A549 (cell line): ENCODE data around the gene TNFRSF11A. TPM values are rescaled to one million over a fixed set of nuclear protein-coding genes. Genes with fewer than 3 reads are reported as not detected.

ENCODE experiments used
- ATAC-seq, 2 experiments: fragments of 200-7000 bp in 1 of 2; fragments of >200 bp in 1 of 2; cut with Nextera tagmentation in 1 of 2; cut with Tn5 transposase in 1 of 2; 3 replicates each; pipeline versions ENCODE4 v1.8.0 to v1.9.1; 2018 to 2020; ENCODE audit warnings: mild to moderate bottlenecking in 1 of 2, moderate library complexity in 1 of 2
- CTCF ChIA-PET: fragments of 300-600 bp; sonication (Branson Sonifier 250); formaldehyde crosslinking; extraction: SDS; loops from one replicate; lab custom pipeline; 2021; ENCODE audit warnings: antibody characterized with exemption, inconsistent platforms; lab: Yijun Ruan, JAX
- POLR2A ChIA-PET: fragments of 350-600 bp; formaldehyde crosslinking; extraction: SDS; loops from one replicate; lab custom pipeline; 2021; ENCODE audit warnings: antibody characterized with exemption, inconsistent platforms; lab: Yijun Ruan, JAX
- DNase-seq, 2 experiments: peaks; one replicate each; pipeline versions ENCODE4 v3.0.0 to v3.0.0-alpha.2; 2011 to 2016; ENCODE audit warnings: low read depth in 1 of 2, low spot score in 1 of 2
- FAIRE-seq: peaks from 2 replicates; lab custom pipeline; 2011; peaks lifted over from hg19 to GRCh38; lab: Jason Lieb, UNC
- H3K27ac ChIP-seq, 2 experiments: fragments of >200 bp; sonication (Bioruptor Twin); formaldehyde crosslinking; 3 replicates each; pipeline ENCODE4 v1.5.1; 2016 to 2017
- H3K4me1 ChIP-seq: fragments of >200 bp; sonication (Bioruptor Twin); formaldehyde crosslinking; 3 replicates; pipeline ENCODE4 v1.6.1; 2016
- H3K4me2 ChIP-seq: fragments of >200 bp; sonication (Bioruptor Twin); formaldehyde crosslinking; 3 replicates; pipeline ENCODE4 v1.6.1; 2016
- H3K4me3 ChIP-seq: fragments of >200 bp; sonication (Bioruptor Twin); formaldehyde crosslinking; 3 replicates; pipeline ENCODE4 v1.5.1; 2016
- H3K9me3 ChIP-seq: fragments of >200 bp; sonication (Bioruptor Twin); formaldehyde crosslinking; 3 replicates; pipeline ENCODE4 v1.6.1; 2016
- CBX8 ChIP-seq: fragments of 200-600 bp; sonication (generic); IDR thresholded peaks from 2 replicates; pipeline ENCODE4 v1.6.1; 2016
- EHF ChIP-seq: fragments of 250-450 bp; sonication (Bioruptor Pico); IDR thresholded peaks from 2 replicates; pipeline ENCODE4 v1.5.0; 2020; ENCODE audit warnings: mild to moderate bottlenecking
- EP300 ChIP-seq, 2 experiments: fragments of >200 bp; sonication (Bioruptor Twin); formaldehyde crosslinking; IDR thresholded peaks; 2 replicates in 1 of 2; 3 replicates in 1 of 2; pipeline ENCODE4 v1.6.1; 2016 to 2017
- ESRRA ChIP-seq: fragments of 150-350 bp; IDR thresholded peaks from 2 replicates; pipeline ENCODE4 v1.6.1; 2014; ENCODE audit warnings: mild to moderate bottlenecking, low read length, borderline replicate concordance
- GATA3 ChIP-seq: IDR thresholded peaks from 2 replicates; pipeline ENCODE4 v1.6.1; 2012; ENCODE audit warnings: borderline replicate concordance
- HDAC2 ChIP-seq: fragments of 200-600 bp; sonication (generic); IDR thresholded peaks from 2 replicates; pipeline ENCODE4 v1.6.1; 2016
- HEYL ChIP-seq: fragments of 250-450 bp; sonication (Bioruptor Pico); IDR thresholded peaks from 2 replicates; pipeline ENCODE4 v1.8.0; 2021; ENCODE audit warnings: mild to moderate bottlenecking, moderate library complexity
- HOXA7 ChIP-seq: fragments of 250-450 bp; sonication (Bioruptor Pico); IDR thresholded peaks from 2 replicates; pipeline ENCODE4 v1.5.0; 2020; ENCODE audit warnings: mild to moderate bottlenecking, moderate library complexity
- HOXB13 ChIP-seq: fragments of 250-450 bp; sonication (Bioruptor Pico); IDR thresholded peaks from 2 replicates; pipeline ENCODE4 v1.5.0; 2020; ENCODE audit warnings: low read depth, mild to moderate bottlenecking, moderate library complexity
- JUNB ChIP-seq: fragments of >200 bp; sonication (Bioruptor Twin); formaldehyde crosslinking; IDR thresholded peaks from 2 replicates; pipeline ENCODE4 v1.6.1; 2016
- KDM1A ChIP-seq: fragments of 200-600 bp; sonication (generic); IDR thresholded peaks from 2 replicates; pipeline ENCODE4 v1.6.1; 2016; ENCODE audit warnings: low read depth, mild to moderate bottlenecking
- RFX5 ChIP-seq: fragments of 450-650 bp; IDR thresholded peaks from 2 replicates; pipeline ENCODE4 v1.7.1; 2014; ENCODE audit warnings: antibody characterized with exemption, mild to moderate bottlenecking, moderate library complexity
- TFCP2L1 ChIP-seq: fragments of 250-450 bp; sonication (Bioruptor Pico); IDR thresholded peaks from 2 replicates; pipeline ENCODE4 v1.5.0; 2021; ENCODE audit warnings: mild to moderate bottlenecking
- ZC3H11A ChIP-seq: fragments of 450-650 bp; IDR thresholded peaks from 2 replicates; pipeline ENCODE4 v1.6.1; 2014; ENCODE audit warnings: antibody characterized with exemption, mild to moderate bottlenecking
- ZFP36 ChIP-seq: fragments of 450-650 bp; IDR thresholded peaks from 2 replicates; pipeline ENCODE4 v1.6.1; 2014; ENCODE audit warnings: borderline replicate concordance; ENCODE audit not compliant: partially characterized antibody
- WGBS: methylation state at CpG from one replicate; pipeline ENCODE4 v1.1.6; 2017; ENCODE audit errors: missing lambda C conversion rate; 5-methylcytosine and 5-hydroxymethylcytosine counted together
- polyA plus RNA-seq, 4 experiments: library from polyadenylated mRNA; depleted of rRNA in 3 of 4; stranded (reverse); fragments of >200 nt; fragmentation: RNase III in 1 of 4; extraction: RNeasy Plus Mini Kit Qiagen cat#74134 plus additional on column Dnase treatment in 1 of 4; gene quantifications; 2 replicates in 3 of 4; 3 replicates in 1 of 4; pipeline ENCODE4 v1.2.3, GENCODE V29; 2011 to 2017
- TF ChIP-seq, protein P1 (sequence below): fragments of >200 bp; sonication (Bioruptor Twin); formaldehyde crosslinking; IDR thresholded peaks from 3 replicates; pipeline ENCODE4 v1.6.1; 2016
- TF ChIP-seq, protein P2 (sequence below): fragments of 250-450 bp; sonication (Bioruptor Pico); IDR thresholded peaks from 2 replicates; pipeline ENCODE4 v1.5.0; 2021; ENCODE audit warnings: mild to moderate bottlenecking, moderate library complexity, borderline replicate concordance
- TF ChIP-seq, protein P3 (sequence below): IDR thresholded peaks from 2 replicates; pipeline ENCODE4 v1.6.1; 2012; ENCODE audit warnings: low read depth, borderline replicate concordance
- TF ChIP-seq, protein P4 (sequence below): fragments of 150-350 bp; IDR thresholded peaks from 2 replicates; pipeline ENCODE4 v1.6.1; 2014; ENCODE audit warnings: low read depth, mild to moderate bottlenecking, low read length
- TF ChIP-seq, protein P5 (sequence below): fragments of 450-650 bp; IDR thresholded peaks from 2 replicates; pipeline ENCODE4 v1.6.1; 2014; ENCODE audit warnings: antibody characterized with exemption
- TF ChIP-seq, protein P6 (sequence below): fragments of >200 bp; sonication (Bioruptor Twin); formaldehyde crosslinking; IDR thresholded peaks from 3 replicates; pipeline ENCODE4 v1.5.1; 2016
- TF ChIP-seq, protein P7 (sequence below): IDR thresholded peaks from 2 replicates; pipeline ENCODE4 v1.6.1; 2012

Gene TNFRSF11A
- polyA plus RNA-seq, 2 of the 4 experiments (the other 2 are of a cell fraction) = 1.9 to 4.0 TPM

DNA sequence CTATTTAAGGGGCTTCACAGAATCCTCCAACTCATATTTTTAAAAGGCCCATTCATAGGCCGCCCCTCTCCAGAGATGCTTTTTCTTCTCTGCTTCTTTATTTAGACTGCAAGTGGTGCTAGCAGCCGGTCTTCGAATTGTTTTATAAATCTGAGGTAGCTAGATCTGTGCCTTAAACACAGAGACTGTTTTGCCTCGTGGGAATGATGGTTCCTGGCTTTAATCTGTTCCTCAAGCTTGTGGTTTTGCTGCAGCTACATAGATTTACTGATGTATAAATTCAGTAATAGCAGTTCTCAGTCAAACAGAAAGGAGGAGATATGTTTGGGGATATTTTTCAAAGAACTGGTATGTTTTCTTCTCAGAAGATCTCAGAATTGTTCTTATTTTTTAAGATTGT, 45.3 kb downstream of the TNFRSF11A start:
- Histone ChIP-seq H3K4me2 (no peak overlapping the region), H3K4me3 (no peak overlapping the region)
- no peak for DNase-seq
- no peak for ATAC-seq
- POLR2A ChIA-PET = no interaction called here
- CTCF ChIA-PET = interaction anchor here (0.6 kb wide), 1 partner anchor 282 kb away, joined by 3 read pairs; no protein-coding TSS in a partner anchor
- TF ChIP-seq, protein P1, sequence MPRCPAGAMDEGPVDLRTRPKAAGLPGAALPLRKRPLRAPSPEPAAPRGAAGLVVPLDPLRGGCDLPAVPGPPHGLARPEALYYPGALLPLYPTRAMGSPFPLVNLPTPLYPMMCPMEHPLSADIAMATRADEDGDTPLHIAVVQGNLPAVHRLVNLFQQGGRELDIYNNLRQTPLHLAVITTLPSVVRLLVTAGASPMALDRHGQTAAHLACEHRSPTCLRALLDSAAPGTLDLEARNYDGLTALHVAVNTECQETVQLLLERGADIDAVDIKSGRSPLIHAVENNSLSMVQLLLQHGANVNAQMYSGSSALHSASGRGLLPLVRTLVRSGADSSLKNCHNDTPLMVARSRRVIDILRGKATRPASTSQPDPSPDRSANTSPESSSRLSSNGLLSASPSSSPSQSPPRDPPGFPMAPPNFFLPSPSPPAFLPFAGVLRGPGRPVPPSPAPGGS = no peak
- no peak for TF ChIP-seq HDAC2
- no peak for TF ChIP-seq KDM1A
- TF ChIP-seq TFCP2L1 (CRISPR knock-in tag) = no peak
- TF ChIP-seq, protein P2, sequence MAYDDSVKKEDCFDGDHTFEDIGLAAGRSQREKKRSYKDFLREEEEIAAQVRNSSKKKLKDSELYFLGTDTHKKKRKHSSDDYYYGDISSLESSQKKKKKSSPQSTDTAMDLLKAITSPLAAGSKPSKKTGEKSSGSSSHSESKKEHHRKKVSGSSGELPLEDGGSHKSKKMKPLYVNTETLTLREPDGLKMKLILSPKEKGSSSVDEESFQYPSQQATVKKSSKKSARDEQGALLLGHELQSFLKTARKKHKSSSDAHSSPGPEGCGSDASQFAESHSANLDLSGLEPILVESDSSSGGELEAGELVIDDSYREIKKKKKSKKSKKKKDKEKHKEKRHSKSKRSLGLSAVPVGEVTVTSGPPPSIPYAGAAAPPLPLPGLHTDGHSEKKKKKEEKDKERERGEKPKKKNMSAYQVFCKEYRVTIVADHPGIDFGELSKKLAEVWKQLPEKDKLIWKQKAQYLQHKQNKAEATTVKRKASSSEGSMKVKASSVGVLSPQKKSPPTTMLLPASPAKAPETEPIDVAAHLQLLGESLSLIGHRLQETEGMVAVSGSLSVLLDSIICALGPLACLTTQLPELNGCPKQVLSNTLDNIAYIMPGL = no peak
- TF ChIP-seq GATA3 = no peak
- no peak for TF ChIP-seq RFX5
- no peak for TF ChIP-seq HEYL (CRISPR knock-in tag)
- TF ChIP-seq, protein P3, sequence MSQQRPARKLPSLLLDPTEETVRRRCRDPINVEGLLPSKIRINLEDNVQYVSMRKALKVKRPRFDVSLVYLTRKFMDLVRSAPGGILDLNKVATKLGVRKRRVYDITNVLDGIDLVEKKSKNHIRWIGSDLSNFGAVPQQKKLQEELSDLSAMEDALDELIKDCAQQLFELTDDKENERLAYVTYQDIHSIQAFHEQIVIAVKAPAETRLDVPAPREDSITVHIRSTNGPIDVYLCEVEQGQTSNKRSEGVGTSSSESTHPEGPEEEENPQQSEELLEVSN = no peak
- no peak for TF ChIP-seq HOXA7 (CRISPR knock-in tag)
- TF ChIP-seq, all 56 proteins: peak for 0
- no peak for FAIRE-seq
- H3K9me3 ChIP-seq = no peaks in the 10 kb centered on the region
- WGBS = 82% methylated on average over 4 of the region's 4 CpGs
- no peaks in the 10 kb centered on the region for H3K4me1 ChIP-seq
- H3K27ac ChIP-seq = no peak overlapping the region

DNA sequence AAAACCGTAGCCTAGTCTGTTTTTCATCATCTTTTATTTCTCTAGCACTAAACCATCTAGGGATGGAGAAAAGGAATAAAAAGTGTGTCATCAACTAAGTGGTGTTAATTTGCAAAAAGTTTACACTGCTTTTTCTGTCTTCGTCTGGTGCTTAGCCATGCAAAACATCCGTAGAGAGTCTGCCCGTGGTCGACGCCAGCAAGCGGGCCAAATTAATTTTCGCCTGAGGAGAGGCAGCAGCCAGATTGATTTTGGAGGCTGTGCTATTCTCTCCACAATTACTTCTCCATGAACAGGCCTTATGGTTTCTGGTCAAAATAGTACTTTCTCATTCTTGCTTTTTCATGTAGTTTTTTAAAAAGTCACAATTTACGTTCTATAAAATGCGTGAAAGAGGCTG, 46.3 kb downstream of the TNFRSF11A start:
- FAIRE-seq (no peak), ATAC-seq (no peak), DNase-seq (no peak)
- Histone ChIP-seq H3K27ac (no peak overlapping the region), H3K4me2 (no peak overlapping the region), H3K4me1 (no peaks in the 10 kb centered on the region), H3K4me3 (no peak overlapping the region), H3K9me3 (no peaks in the 10 kb centered on the region)
- ChIA-PET POLR2A (no interaction called here), CTCF (no interaction called here)
- 94% methylated on average over 10 of the region's 10 CpGs for WGBS
- TF ChIP-seq CBX8 (no peak), HOXB13 (CRISPR knock-in tag) (no peak), JUNB (no peak), GATA3 (no peak)
- TF ChIP-seq, protein P4, sequence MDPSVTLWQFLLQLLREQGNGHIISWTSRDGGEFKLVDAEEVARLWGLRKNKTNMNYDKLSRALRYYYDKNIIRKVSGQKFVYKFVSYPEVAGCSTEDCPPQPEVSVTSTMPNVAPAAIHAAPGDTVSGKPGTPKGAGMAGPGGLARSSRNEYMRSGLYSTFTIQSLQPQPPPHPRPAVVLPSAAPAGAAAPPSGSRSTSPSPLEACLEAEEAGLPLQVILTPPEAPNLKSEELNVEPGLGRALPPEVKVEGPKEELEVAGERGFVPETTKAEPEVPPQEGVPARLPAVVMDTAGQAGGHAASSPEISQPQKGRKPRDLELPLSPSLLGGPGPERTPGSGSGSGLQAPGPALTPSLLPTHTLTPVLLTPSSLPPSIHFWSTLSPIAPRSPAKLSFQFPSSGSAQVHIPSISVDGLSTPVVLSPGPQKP = no peak
- TF ChIP-seq, protein P1 = no peak

DNA sequence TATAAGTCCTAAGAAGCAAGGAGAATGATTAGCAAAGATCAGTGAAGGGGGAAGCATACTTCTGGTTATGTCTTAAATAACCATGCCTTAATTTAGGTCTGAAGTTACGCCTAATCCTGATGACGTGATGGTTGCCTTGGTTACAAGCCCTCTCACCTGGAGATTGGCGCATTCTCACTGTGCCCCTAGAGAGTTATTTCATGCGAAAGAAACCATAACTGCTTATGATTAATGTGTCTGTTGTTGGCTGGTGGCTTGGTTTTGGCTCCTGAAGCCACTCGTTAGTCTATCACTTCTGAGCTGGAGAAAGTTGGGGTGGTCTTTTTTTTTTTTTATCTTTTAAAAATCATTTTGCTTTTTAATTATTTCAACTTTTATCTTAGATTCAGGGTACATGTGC, 47.0 kb downstream of the TNFRSF11A start:
- TF ChIP-seq, protein P5, sequence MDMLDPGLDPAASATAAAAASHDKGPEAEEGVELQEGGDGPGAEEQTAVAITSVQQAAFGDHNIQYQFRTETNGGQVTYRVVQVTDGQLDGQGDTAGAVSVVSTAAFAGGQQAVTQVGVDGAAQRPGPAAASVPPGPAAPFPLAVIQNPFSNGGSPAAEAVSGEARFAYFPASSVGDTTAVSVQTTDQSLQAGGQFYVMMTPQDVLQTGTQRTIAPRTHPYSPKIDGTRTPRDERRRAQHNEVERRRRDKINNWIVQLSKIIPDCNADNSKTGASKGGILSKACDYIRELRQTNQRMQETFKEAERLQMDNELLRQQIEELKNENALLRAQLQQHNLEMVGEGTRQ = no peak
- no peak for TF ChIP-seq KDM1A
- TF ChIP-seq RFX5 = no peak
- TF ChIP-seq, protein P6, sequence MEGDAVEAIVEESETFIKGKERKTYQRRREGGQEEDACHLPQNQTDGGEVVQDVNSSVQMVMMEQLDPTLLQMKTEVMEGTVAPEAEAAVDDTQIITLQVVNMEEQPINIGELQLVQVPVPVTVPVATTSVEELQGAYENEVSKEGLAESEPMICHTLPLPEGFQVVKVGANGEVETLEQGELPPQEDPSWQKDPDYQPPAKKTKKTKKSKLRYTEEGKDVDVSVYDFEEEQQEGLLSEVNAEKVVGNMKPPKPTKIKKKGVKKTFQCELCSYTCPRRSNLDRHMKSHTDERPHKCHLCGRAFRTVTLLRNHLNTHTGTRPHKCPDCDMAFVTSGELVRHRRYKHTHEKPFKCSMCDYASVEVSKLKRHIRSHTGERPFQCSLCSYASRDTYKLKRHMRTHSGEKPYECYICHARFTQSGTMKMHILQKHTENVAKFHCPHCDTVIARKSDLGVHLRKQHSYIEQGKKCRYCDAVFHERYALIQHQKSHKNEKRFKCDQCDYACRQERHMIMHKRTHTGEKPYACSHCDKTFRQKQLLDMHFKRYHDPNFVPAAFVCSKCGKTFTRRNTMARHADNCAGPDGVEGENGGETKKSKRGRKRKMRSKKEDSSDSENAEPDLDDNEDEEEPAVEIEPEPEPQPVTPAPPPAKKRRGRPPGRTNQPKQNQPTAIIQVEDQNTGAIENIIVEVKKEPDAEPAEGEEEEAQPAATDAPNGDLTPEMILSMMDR = no peak
- no peak for TF ChIP-seq EHF (CRISPR knock-in tag)
- TF ChIP-seq, protein P7, sequence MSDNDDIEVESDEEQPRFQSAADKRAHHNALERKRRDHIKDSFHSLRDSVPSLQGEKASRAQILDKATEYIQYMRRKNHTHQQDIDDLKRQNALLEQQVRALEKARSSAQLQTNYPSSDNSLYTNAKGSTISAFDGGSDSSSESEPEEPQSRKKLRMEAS = no peak
- no peak for TF ChIP-seq ZC3H11A
- TF ChIP-seq CBX8 = no peak
- TF ChIP-seq EP300 (IDR thresholded peaks at IDR 0.05) = no peak
- TF ChIP-seq ESRRA = no peak
- TF ChIP-seq ZFP36 = no peak
- TF ChIP-seq, all 56 proteins: peak for 0
- no peak for ATAC-seq
- no peak overlapping the region for H3K4me3 ChIP-seq
- H3K4me1 ChIP-seq = no peaks in the 10 kb centered on the region
- CTCF ChIA-PET = no interaction called here
- no peak overlapping the region for H3K4me2 ChIP-seq
- H3K9me3 ChIP-seq = no peaks in the 10 kb centered on the region
- H3K27ac ChIP-seq = no peak overlapping the region
- POLR2A ChIA-PET = no interaction called here
- DNase-seq = no peak
- WGBS = 96% methylated on average over 5 of the region's 5 CpGs
- no peak for FAIRE-seq
